B cell (primary cell): ENCODE measurements around the gene ABHD17C.

ENCODE experiments used
- EZH2 ChIP-seq: IDR thresholded peaks from 2 replicates; pipeline ENCODE4 v1.6.1; 2012; ENCODE audit warnings: borderline replicate concordance, low read depth, mild to moderate bottlenecking, moderate library complexity, low read length; ENCODE audit not compliant: insufficient read depth, poor library complexity, severe bottlenecking
- TF ChIP-seq, protein P1 (sequence below): fragments of 200-600 bp; IDR thresholded peaks from one replicate; pipeline ENCODE4 v1.8.0; 2022; ENCODE audit warnings: antibody characterized with exemption, mild to moderate bottlenecking

DNA sequence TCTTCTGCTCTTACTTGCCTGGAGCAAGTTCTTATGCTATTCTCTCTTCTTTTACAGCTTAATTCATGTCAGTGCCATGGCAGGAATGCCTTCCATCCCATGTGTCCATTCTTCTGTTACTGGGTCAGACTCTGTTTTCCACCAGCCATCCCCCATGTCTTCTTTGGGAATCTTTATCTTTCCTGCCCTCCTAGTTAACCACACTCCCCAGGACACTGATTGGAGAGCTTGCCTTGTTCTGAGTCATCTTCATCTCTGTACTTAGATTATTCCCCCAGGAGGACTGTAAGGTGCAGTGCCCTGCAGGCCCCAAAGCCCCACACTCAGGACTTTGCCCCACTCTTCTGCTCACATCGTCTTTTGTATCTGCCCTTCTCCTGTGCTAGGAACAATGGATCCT, 3.6 kb downstream of the ABHD17C start:
- TF ChIP-seq, protein P1, sequence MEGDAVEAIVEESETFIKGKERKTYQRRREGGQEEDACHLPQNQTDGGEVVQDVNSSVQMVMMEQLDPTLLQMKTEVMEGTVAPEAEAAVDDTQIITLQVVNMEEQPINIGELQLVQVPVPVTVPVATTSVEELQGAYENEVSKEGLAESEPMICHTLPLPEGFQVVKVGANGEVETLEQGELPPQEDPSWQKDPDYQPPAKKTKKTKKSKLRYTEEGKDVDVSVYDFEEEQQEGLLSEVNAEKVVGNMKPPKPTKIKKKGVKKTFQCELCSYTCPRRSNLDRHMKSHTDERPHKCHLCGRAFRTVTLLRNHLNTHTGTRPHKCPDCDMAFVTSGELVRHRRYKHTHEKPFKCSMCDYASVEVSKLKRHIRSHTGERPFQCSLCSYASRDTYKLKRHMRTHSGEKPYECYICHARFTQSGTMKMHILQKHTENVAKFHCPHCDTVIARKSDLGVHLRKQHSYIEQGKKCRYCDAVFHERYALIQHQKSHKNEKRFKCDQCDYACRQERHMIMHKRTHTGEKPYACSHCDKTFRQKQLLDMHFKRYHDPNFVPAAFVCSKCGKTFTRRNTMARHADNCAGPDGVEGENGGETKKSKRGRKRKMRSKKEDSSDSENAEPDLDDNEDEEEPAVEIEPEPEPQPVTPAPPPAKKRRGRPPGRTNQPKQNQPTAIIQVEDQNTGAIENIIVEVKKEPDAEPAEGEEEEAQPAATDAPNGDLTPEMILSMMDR: no peak
- no peak for TF ChIP-seq EZH2
